GM19035 (cell line): ENCODE data around the gene ZNF619.

Source experiments
- ATAC-seq: cut with Tn5 transposase; IDR thresholded peaks from one replicate; pipeline ENCODE4 v1.9.1; 2021; ENCODE audit not compliant: unreplicated experiment

The ZNF619 gene

GRCh38 chr3:40524568-40525285, 47.8 kb downstream of the ZNF619 start, which contains the start of gene ZNF621:
ZNF621 (plus strand) TSS chr3:40524960; CDS start chr3:40525841, 881 bp downstream.
- peak; percentile 98 for ATAC-seq

- no peak for ATAC-seq
These were observed 51.5 kb downstream of the ZNF619 start for GRCh38 chr3:40528426-40528825.

- ATAC-seq, result no peak
These were observed 55.3 kb downstream of the ZNF619 start for GRCh38 chr3:40532252-40532651.

GRCh38 chr3:40534283-40534682, 57.4 kb downstream of the ZNF619 start:
- ATAC-seq, result no peak
